Cortex of kidney (tissue), 1 donor: ENCODE measurements around the gene FKBP3.
"Not testable (repeated sequence)": the region's sequence is repeated elsewhere in the genome, so short reads cannot be mapped to it uniquely, and the experiment has no call there.

Experiments
- DNase-seq: peaks from one replicate; lab custom pipeline; 2025; lab: John Stamatoyannopoulos, UW

FKBP3 gene

GRCh38 chr14:45112896-45113781, 21.1 kb downstream of the FKBP3 start:
- no peak for DNase-seq

GRCh38 chr14:45104561-45104960, 29.7 kb downstream of the FKBP3 start:
- DNase-seq = no peak

- DNase-seq = no peak
Observed at GRCh38 chr14:45103806-45104205, 30.5 kb downstream of the FKBP3 start.

GRCh38 chr14:45096218-45096617, 38.1 kb downstream of the FKBP3 start:
- DNase-seq = no peak

GRCh38 chr14:45095143-45095542, 39.1 kb downstream of the FKBP3 start:
- no peak for DNase-seq

GRCh38 chr14:45094275-45094674, 40.0 kb downstream of the FKBP3 start:
- no peak for DNase-seq

GRCh38 chr14:45091710-45092109, 42.6 kb downstream of the FKBP3 start:
- DNase-seq = no peak

- DNase-seq = no peak
Observed at GRCh38 chr14:45089813-45090212, 44.5 kb downstream of the FKBP3 start.

GRCh38 chr14:45084946-45085346, 49.3 kb downstream of the FKBP3 start:
- DNase-seq = no peak

- peak; percentile 79 for DNase-seq
Observed at GRCh38 chr14:45083976-45084722, 50.1 kb downstream of the FKBP3 start, which contains the start of gene PRPF39. Gene PRPF39, plus strand, starts transcription at chr14:45084116. Its CDS starts 11,124 bp downstream, at chr14:45095240.

- no peak for DNase-seq
Observed at GRCh38 chr14:45083617-45083975, 50.7 kb downstream of the FKBP3 start.

- no peak for DNase-seq
Observed at GRCh38 chr14:45082420-45082819, 51.9 kb downstream of the FKBP3 start.

- not testable (repeated sequence) for DNase-seq
Observed at GRCh38 chr14:45081096-45081495, 53.2 kb downstream of the FKBP3 start.

GRCh38 chr14:45080416-45080968, 53.8 kb downstream of the FKBP3 start:
- DNase-seq = not testable (repeated sequence)

- no peak for DNase-seq
Observed at GRCh38 chr14:45078323-45078722, 56.0 kb downstream of the FKBP3 start.

- DNase-seq = no peak
Observed at GRCh38 chr14:45073231-45073879, 60.9 kb downstream of the FKBP3 start.

GRCh38 chr14:45072126-45072525, 62.2 kb downstream of the FKBP3 start:
- DNase-seq = no peak

GRCh38 chr14:45070215-45070614, 64.1 kb downstream of the FKBP3 start:
- DNase-seq = no peak

GRCh38 chr14:45068396-45068795, 65.9 kb downstream of the FKBP3 start:
- DNase-seq = no peak

- DNase-seq = no peak
Observed at GRCh38 chr14:45066667-45067066, 67.6 kb downstream of the FKBP3 start.

- DNase-seq = no peak
Observed at GRCh38 chr14:45065956-45066355, 68.3 kb downstream of the FKBP3 start.
